Measurements from ENCODE around the gene BCAR1. TPM values are rescaled to one million over a fixed set of nuclear protein-coding genes. Genes with fewer than 3 reads are reported as not detected.
"Not testable (repeated sequence)": the region's sequence is repeated elsewhere in the genome, so short reads cannot be mapped to it uniquely, and the experiment has no call there.

The BCAR1 gene
- total RNA-seq, 5 donors from 2014 or later (not counting 1 experiment from before 2014, with no cell fraction given): 0.49 to 1.6 (median 0.98) TPM

DNA sequence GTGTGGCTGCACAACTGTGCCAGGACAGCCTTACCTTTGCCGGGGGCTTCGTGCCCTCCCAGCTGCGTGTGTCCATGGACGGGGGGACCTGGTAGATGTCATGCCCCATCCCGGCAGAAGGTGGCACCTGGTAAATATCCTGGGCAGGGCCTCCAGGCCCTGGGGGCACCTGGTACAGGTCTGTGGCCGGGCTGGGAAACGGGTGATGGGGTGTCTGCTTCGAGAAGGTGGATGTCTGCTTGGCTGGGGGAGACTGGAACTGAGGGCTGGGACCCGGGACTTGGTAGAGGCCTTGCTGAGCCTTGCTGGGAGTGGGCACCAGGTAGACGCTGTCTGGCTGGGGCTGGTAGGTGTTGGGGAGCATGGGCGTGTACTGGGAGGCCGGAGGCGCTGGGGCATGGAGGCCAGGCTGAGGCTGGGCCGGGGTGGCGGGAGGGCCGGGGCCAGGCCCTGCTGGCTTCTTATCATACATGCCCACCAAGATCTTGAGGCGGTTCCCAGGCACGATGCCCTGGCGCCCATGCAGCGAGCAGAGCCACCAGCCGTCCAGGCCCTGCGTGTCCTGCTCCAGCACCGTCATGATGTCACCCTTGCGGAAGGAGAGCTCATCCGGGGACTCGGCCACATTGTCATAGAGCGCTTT, 8.9 kb downstream of the BCAR1 start:
- POLR2A ChIA-PET; H3K36me3 ChIP-seq (ENCODE audit: control insufficient read depth in 2 of 2, extremely low read depth in 1 of 2, insufficient read depth in 1 of 2, low read length in 1 of 2); ATAC-seq (replicated peaks in 1 of 4); H3K4me1 ChIP-seq (ENCODE audit: control insufficient read depth in 1 of 2, extremely low read depth in 1 of 2, insufficient read depth in 2 of 2, low read length in 2 of 2); H3K4me1 Mint-ChIP-seq; H3K4me3 Mint-ChIP-seq; H3K4me3 ChIP-seq (ENCODE audit: control insufficient read depth in 1 of 2, extremely low read depth in 1 of 2, low read length in 1 of 2); DNase-seq; H3K9me3 ChIP-seq; H3K27ac ChIP-seq (ENCODE audit: low read length); H3K9me3 Mint-ChIP-seq; H3K27ac Mint-ChIP-seq; H3K27me3 Mint-ChIP-seq; CTCF ChIA-PET; H3K36me3 Mint-ChIP-seq: not testable (repeated sequence)
- 91% methylated on average over 27 of the region's 27 CpGs for WGBS (ENCODE audit: insufficient coverage)
- H3K27me3 ChIP-seq (replicated peaks in 1 of 2; ENCODE audit: control insufficient read depth in 2 of 2, extremely low read depth in 1 of 2, insufficient read depth in 2 of 2, low read length in 1 of 2): peaks cover 0 to 21% of the 10 kb centered on the region in 2 experiments

DNA sequence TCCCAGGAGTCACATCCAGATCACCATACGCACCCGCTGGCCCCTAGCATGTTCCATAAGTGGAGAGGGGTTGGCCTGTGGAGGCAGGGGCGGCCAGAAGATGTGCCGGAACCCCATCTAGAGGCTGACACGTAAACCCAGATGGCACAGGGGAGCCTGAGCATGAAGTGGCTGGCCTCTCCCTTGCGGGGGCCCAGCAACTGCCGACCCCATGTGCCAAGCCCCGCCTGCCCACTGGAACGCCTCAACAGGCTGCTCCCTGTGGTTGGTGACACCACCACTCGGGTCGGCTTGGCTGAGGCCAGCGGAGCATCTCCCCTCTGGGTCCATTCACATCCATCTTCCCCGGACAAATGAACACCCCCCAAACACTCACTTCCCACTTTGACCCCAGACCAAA, 9.5 kb downstream of the BCAR1 start:
- Mint-ChIP-seq H3K27ac (no peak overlapping the region), H3K9me3 (no peaks in the 10 kb centered on the region), H3K36me3 (no peaks in the 10 kb centered on the region), H3K4me3 (no peak overlapping the region), H3K27me3 (peaks cover 0 to 5% of the 10 kb centered on the region in 2 donors), H3K4me1 (peaks cover 0 to 9% (median 0%) of the 10 kb centered on the region in 3 donors)
- Histone ChIP-seq H3K36me3 (ENCODE audit: control insufficient read depth in 2 of 2, extremely low read depth in 1 of 2, insufficient read depth in 1 of 2, low read length in 1 of 2) (no peaks in the 10 kb centered on the region), H3K4me1 (ENCODE audit: control insufficient read depth in 1 of 2, extremely low read depth in 1 of 2, insufficient read depth in 2 of 2, low read length in 2 of 2) (no peaks in the 10 kb centered on the region), H3K27me3 (replicated peaks in 1 of 2; ENCODE audit: control insufficient read depth in 2 of 2, extremely low read depth in 1 of 2, insufficient read depth in 2 of 2, low read length in 1 of 2) (peaks cover 0 to 16% of the 10 kb centered on the region in 2 experiments), H3K4me3 (ENCODE audit: control insufficient read depth in 1 of 2, extremely low read depth in 1 of 2, low read length in 1 of 2) (no peak overlapping the region), H3K27ac (ENCODE audit: low read length) (no peak overlapping the region), H3K9me3 (no peaks in the 10 kb centered on the region)
- ChIA-PET POLR2A (no interaction called here), CTCF (no interaction called here)
- DNase-seq (no peak), ATAC-seq (replicated peaks in 1 of 4) (no peak)
- 87% methylated on average over 6 of the region's 13 CpGs for WGBS (ENCODE audit: insufficient coverage)

DNA sequence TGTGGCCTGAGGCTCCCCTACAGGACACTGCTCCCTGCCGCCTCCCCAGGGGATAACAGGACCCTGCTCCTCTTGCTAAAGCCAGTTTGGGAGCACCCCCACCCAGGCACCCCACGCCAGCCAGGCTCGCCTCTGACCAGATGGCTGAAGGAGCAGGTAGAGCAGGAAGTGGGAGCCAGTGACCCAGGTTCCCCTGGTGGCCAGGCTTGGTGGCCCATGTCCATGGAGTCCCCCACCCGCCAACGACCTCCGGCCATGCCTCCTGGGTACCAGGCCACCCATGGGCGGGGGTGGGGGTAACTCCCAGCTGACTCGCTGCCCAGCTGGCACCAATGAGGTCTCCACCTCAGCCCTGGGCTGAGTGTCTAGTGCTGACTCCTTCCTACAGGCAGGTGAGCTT, 10.0 kb downstream of the BCAR1 start:
- Mint-ChIP-seq H3K4me3 (no peak overlapping the region), H3K27ac (no peak overlapping the region), H3K4me1 (peaks cover 0 to 9% (median 0%) of the 10 kb centered on the region in 3 donors), H3K36me3 (no peaks in the 10 kb centered on the region), H3K27me3 (peaks cover 0 to 4% of the 10 kb centered on the region in 2 donors), H3K9me3 (no peaks in the 10 kb centered on the region)
- no peaks in the 10 kb centered on the region for H3K9me3 ChIP-seq
- H3K27ac ChIP-seq (ENCODE audit: low read length): no peak overlapping the region
- 68% methylated on average over 6 of the region's 8 CpGs for WGBS (ENCODE audit: insufficient coverage)
- no peaks in the 10 kb centered on the region for H3K4me1 ChIP-seq (ENCODE audit: control insufficient read depth in 1 of 2, extremely low read depth in 1 of 2, insufficient read depth in 2 of 2, low read length in 2 of 2)
- H3K27me3 ChIP-seq (replicated peaks in 1 of 2; ENCODE audit: control insufficient read depth in 2 of 2, extremely low read depth in 1 of 2, insufficient read depth in 2 of 2, low read length in 1 of 2): peaks cover 0 to 14% of the 10 kb centered on the region in 2 experiments
- no peak for DNase-seq
- no peak for ATAC-seq (replicated peaks in 1 of 4)
- no peaks in the 10 kb centered on the region for H3K36me3 ChIP-seq (ENCODE audit: control insufficient read depth in 2 of 2, extremely low read depth in 1 of 2, insufficient read depth in 1 of 2, low read length in 1 of 2)
- ChIA-PET CTCF (no interaction called here), POLR2A (no interaction called here)
- no peak overlapping the region for H3K4me3 ChIP-seq (ENCODE audit: control insufficient read depth in 1 of 2, extremely low read depth in 1 of 2, low read length in 1 of 2)

DNA sequence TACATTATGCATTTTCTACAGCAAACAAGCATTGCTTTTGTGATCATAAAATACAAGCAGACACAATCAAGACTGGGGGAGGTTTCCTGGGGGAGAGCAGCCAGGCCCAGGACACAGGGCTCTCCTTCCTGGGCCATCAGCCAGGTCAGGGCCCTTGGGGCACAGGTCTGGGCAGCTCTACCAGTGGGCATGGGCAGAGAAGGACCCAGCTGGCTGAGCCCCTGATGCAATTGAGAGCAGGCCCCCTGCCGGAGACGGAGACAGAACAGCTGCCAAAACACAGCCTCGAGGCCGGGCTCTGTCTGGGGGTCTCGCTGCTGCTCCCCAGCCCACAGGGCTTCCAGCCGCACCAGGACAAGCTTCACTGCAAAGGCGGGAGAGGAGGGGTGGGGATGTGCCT, 10.8 kb downstream of the BCAR1 start:
- H3K27me3 Mint-ChIP-seq; H3K9me3 Mint-ChIP-seq; H3K4me3 Mint-ChIP-seq; H3K27ac Mint-ChIP-seq; H3K4me1 ChIP-seq (ENCODE audit: control insufficient read depth in 1 of 2, extremely low read depth in 1 of 2, insufficient read depth in 2 of 2, low read length in 2 of 2); CTCF ChIA-PET; H3K36me3 ChIP-seq (ENCODE audit: control insufficient read depth in 2 of 2, extremely low read depth in 1 of 2, insufficient read depth in 1 of 2, low read length in 1 of 2); ATAC-seq (replicated peaks in 1 of 4); DNase-seq; POLR2A ChIA-PET; H3K4me1 Mint-ChIP-seq; H3K36me3 Mint-ChIP-seq; H3K27ac ChIP-seq (ENCODE audit: low read length); H3K27me3 ChIP-seq (replicated peaks in 1 of 2; ENCODE audit: control insufficient read depth in 2 of 2, extremely low read depth in 1 of 2, insufficient read depth in 2 of 2, low read length in 1 of 2); H3K4me3 ChIP-seq (ENCODE audit: control insufficient read depth in 1 of 2, extremely low read depth in 1 of 2, low read length in 1 of 2); H3K9me3 ChIP-seq: not testable (repeated sequence)
- 95% methylated on average over 7 of the region's 7 CpGs for WGBS (ENCODE audit: insufficient coverage)

DNA sequence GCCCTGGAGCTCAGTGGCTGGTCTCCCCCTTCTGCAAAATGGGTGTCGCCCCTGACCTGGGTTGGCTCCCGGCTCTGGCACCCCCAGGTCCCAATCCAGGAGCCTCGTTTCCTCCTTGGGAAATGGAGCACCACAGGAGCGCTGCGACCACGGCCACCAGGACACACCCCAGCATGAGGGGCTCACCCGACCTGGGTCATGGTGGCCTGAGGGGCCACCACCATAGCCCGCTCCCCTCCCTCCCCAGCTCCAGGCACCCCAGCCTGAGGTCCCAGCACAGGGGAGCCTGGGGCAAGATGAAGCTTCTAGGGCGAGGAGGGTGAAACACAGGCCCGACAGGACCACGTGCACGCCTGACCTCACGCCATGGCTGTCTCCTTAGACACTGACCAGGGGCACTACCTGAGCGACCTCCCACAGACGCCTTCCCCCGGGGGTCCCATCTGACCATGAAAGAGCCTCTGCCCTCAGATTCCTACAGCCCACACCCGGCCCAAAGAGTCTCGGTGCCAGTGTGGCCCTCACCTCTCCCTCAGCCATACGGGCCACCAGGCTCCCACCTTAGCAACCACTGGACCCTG, 11.8 kb downstream of the BCAR1 start:
- H3K4me1 ChIP-seq (ENCODE audit: control insufficient read depth in 1 of 2, extremely low read depth in 1 of 2, insufficient read depth in 2 of 2, low read length in 2 of 2): peaks cover 0 to 3% of the 10 kb centered on the region in 2 experiments
- CTCF ChIA-PET: interaction anchor here in 1 of 2 donors (1.0 kb wide), 1 partner anchor 230 kb away, joined by 10 read pairs; no protein-coding TSS in a partner anchor
- H3K27ac ChIP-seq (ENCODE audit: low read length): no peak overlapping the region
- DNase-seq (no peak), ATAC-seq (replicated peaks in 1 of 4) (no peak)
- no peaks in the 10 kb centered on the region for H3K36me3 Mint-ChIP-seq
- no peaks in the 10 kb centered on the region for H3K36me3 ChIP-seq (ENCODE audit: control insufficient read depth in 2 of 2, extremely low read depth in 1 of 2, insufficient read depth in 1 of 2, low read length in 1 of 2)
- no peak overlapping the region for H3K27ac Mint-ChIP-seq
- H3K9me3 ChIP-seq: no peaks in the 10 kb centered on the region
- peaks cover 0 to 2% of the 10 kb centered on the region in 2 experiments for H3K27me3 ChIP-seq (replicated peaks in 1 of 2; ENCODE audit: control insufficient read depth in 2 of 2, extremely low read depth in 1 of 2, insufficient read depth in 2 of 2, low read length in 1 of 2)
- POLR2A ChIA-PET: no interaction called here
- H3K4me3 ChIP-seq (ENCODE audit: control insufficient read depth in 1 of 2, extremely low read depth in 1 of 2, low read length in 1 of 2): no peak overlapping the region
- H3K27me3 Mint-ChIP-seq: peaks cover 0 to 4% of the 10 kb centered on the region in 2 donors
- no peak overlapping the region for H3K4me3 Mint-ChIP-seq
- no peaks in the 10 kb centered on the region for H3K9me3 Mint-ChIP-seq
- WGBS (ENCODE audit: insufficient coverage): 86% methylated on average over 17 of the region's 19 CpGs
- peaks cover 0 to 6% (median 0%) of the 10 kb centered on the region in 3 donors for H3K4me1 Mint-ChIP-seq

DNA sequence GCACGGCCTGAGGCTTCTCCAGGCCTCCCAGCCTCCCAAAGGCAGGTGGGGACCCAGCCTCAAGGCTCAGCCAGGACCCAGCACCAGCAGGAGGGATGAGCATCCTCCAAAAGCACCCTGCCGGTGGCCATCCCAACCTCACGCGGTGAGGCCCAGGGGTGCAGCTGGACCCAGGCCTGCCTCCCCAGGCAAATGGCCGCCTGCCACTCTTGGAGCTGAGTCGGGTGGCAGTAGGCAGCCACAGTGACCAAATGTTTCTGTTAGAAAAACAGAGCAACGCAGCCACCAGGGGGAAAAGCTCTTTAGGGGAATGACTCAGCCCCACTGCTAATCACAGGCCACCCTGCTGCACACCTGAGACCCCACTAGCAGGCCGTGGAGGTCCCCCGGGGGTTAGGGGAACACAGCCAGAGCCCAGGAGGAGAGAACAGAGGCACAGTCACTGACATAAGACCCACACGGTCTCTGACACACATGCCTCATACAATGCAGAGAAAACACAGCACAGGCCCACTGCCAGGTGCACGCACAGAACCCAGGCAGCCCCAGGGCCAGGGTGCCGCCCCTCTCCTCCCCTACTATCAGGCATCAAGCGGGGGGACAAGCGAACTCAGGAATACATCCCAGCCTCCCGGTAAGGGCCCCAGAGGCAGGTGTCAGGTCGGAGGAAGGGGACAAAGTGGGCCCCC, 12.4 kb downstream of the BCAR1 start:
- H3K4me1 Mint-ChIP-seq: peaks cover 0 to 2% (median 0%) of the 10 kb centered on the region in 3 donors
- peaks cover 0 to 7% of the 10 kb centered on the region in 2 experiments for H3K27me3 ChIP-seq (replicated peaks in 1 of 2; ENCODE audit: control insufficient read depth in 2 of 2, extremely low read depth in 1 of 2, insufficient read depth in 2 of 2, low read length in 1 of 2)
- peaks cover 0 to 7% of the 10 kb centered on the region in 2 experiments for H3K4me1 ChIP-seq (ENCODE audit: control insufficient read depth in 1 of 2, extremely low read depth in 1 of 2, insufficient read depth in 2 of 2, low read length in 2 of 2)

More for the DNA sequence above, 12.4 kb downstream of the BCAR1 start:
- ChIA-PET CTCF (interaction anchor here in 1 of 2 donors (1.0 kb wide), 1 partner anchor 230 kb away, joined by 10 read pairs; no protein-coding TSS in a partner anchor), POLR2A (no interaction called here)
- Histone ChIP-seq H3K27ac (ENCODE audit: low read length) (no peak overlapping the region), H3K4me3 (ENCODE audit: control insufficient read depth in 1 of 2, extremely low read depth in 1 of 2, low read length in 1 of 2) (no peak overlapping the region), H3K36me3 (ENCODE audit: control insufficient read depth in 2 of 2, extremely low read depth in 1 of 2, insufficient read depth in 1 of 2, low read length in 1 of 2) (no peaks in the 10 kb centered on the region), H3K9me3 (no peaks in the 10 kb centered on the region)
- Mint-ChIP-seq H3K36me3 (no peaks in the 10 kb centered on the region), H3K27me3 (peaks cover 0 to 4% of the 10 kb centered on the region in 2 donors), H3K27ac (no peak overlapping the region), H3K9me3 (no peaks in the 10 kb centered on the region), H3K4me3 (no peak overlapping the region)
- WGBS (ENCODE audit: insufficient coverage): 84% methylated on average over 13 of the region's 16 CpGs
- no peak for ATAC-seq (replicated peaks in 1 of 4)
- no peak for DNase-seq
